K562 (cell line): ENCODE measurements around the gene TM9SF4. TPM values are rescaled to one million over a fixed set of nuclear protein-coding genes. Genes with fewer than 3 reads are reported as not detected.
A peak's percentile ranks its signal among the peaks of the same experiment; 100 is the strongest.

Experiments
- CHD7 ChIP-seq: fragments of 200-600 bp; sonication (generic); IDR thresholded peaks from one replicate; pipeline ENCODE4 v1.6.1; 2012; ENCODE audit warnings: mild to moderate bottlenecking, low read depth, low read length, inconsistent platforms
- FOXJ3 ChIP-seq: sonication (generic); formaldehyde crosslinking; IDR thresholded peaks from 2 replicates; pipeline ENCODE4 v1.4.0; 2020; ENCODE audit warnings: mild to moderate bottlenecking, missing genetic modification reagents
- FOXP1 ChIP-seq: sonication (generic); formaldehyde crosslinking; IDR thresholded peaks from 2 replicates; pipeline ENCODE4 v1.8.0; 2022; ENCODE audit warnings: mild to moderate bottlenecking, missing genetic modification reagents
- IRF2 ChIP-seq: sonication (generic); formaldehyde crosslinking; IDR thresholded peaks from 2 replicates; pipeline ENCODE4 v1.8.1; 2022; ENCODE audit warnings: mild to moderate bottlenecking, missing genetic modification reagents
- JUN ChIP-seq, 2 experiments: sonication (generic) in 1 of 2; formaldehyde crosslinking in 1 of 2; IDR thresholded peaks; 2 replicates each; pipeline versions ENCODE4 v1.6.1 to v1.8.0; 2012 to 2022; ENCODE audit warnings: borderline replicate concordance in 2 of 2, mild to moderate bottlenecking in 2 of 2, improper control_type of control experiment in 1 of 2, low read depth in 1 of 2, low read length in 1 of 2, missing genetic modification reagents in 1 of 2
- MYNN ChIP-seq, 2 experiments: sonication (generic); formaldehyde crosslinking in 1 of 2; IDR thresholded peaks; 2 replicates each; pipeline versions ENCODE4 v1.5.0 to v1.6.1; 2016 to 2020; ENCODE audit warnings: antibody characterized with exemption in 1 of 2, missing genetic modification reagents in 1 of 2
- NR4A1 ChIP-seq, 2 experiments: fragments of 250-450 bp in 1 of 2; fragments of 450-650 bp in 1 of 2; sonication (Bioruptor Pico) in 1 of 2; IDR thresholded peaks; 2 replicates each; pipeline versions ENCODE4 v1.4.0 to v1.6.1; 2016 to 2020; ENCODE audit warnings: mild to moderate bottlenecking in 2 of 2, missing compliant biosample characterization in 1 of 2, missing genetic modification characterization in 1 of 2, moderate library complexity in 1 of 2
- PRMT5 ChIP-seq: sonication (generic); formaldehyde crosslinking; IDR thresholded peaks from 2 replicates; pipeline ENCODE4 v1.5.0; 2020; ENCODE audit warnings: missing genetic modification reagents
- STAT6 ChIP-seq: sonication (generic); formaldehyde crosslinking; IDR thresholded peaks from 2 replicates; pipeline ENCODE4 v1.8.1; 2023; ENCODE audit warnings: mild to moderate bottlenecking, missing genetic modification reagents
- ZNF311 ChIP-seq: fragments of 250-450 bp; sonication (Bioruptor Pico); IDR thresholded peaks from 2 replicates; pipeline ENCODE4 v1.4.0; 2020; ENCODE audit warnings: mild to moderate bottlenecking, moderate library complexity
- polyA plus RNA-seq, 8 experiments: library from polyadenylated mRNA; depleted of rRNA in 4 of 8; stranded (reverse) in 5 of 8; unstranded in 3 of 8; fragments of >200 nt; fragmentation: Nextera tagmentation in 2 of 8; fragmentation: Illumina TruSeq in 1 of 8; extraction: Ambion mirVana in 2 of 8; extraction: Trizol in 1 of 8; gene quantifications; 2 replicates each; pipeline versions ENCODE4 v1.2.1 to v1.2.3, GENCODE V29; 2011 to 2014; ENCODE audit warnings: inconsistent platforms in 1 of 8, missing spikeins in 1 of 8
- total RNA-seq, 7 experiments: library from RNA; depleted of rRNA in 6 of 7; stranded (reverse); fragments of >200 nt in 6 of 7; fragmentation: Illumina TruSeq in 2 of 7; extraction: Trizol in 2 of 7; gene quantifications; 2 replicates each; pipeline versions ENCODE4 v1.2.1 to v1.2.3, GENCODE V29; 2011 to 2021; ENCODE audit warnings: low replicate concordance in 1 of 7
- TF ChIP-seq, protein P1 (sequence below): fragments of 250-450 bp; sonication (Bioruptor Pico); IDR thresholded peaks from 2 replicates; pipeline ENCODE4 v1.5.0; 2021

Gene TM9SF4
- total and polyA plus RNA-seq, 9 of the 15 experiments (the other 6 are each of a cell fraction or from before 2014, with no cell fraction given) = 14.5 to 46.3 (median 26.9) TPM

- TF ChIP-seq CHD7 (no peak), PRMT5 (CRISPR knock-in tag) (no peak), ZNF311 (CRISPR knock-in tag) (no peak), JUN (IDR thresholded peaks at IDR 0.05; ENCODE audit: borderline replicate concordance, low read depth, low read length) (no peak), JUN (CRISPR knock-in tag; IDR thresholded peaks at IDR 0.05; ENCODE audit: borderline replicate concordance) (no peak), NR4A1 (CRISPR knock-in tag; IDR thresholded peaks at IDR 0.05) (no peak), NR4A1 (tag; IDR thresholded peaks at IDR 0.05) (no peak), FOXP1 (no peak), FOXJ3 (CRISPR knock-in tag) (no peak), STAT6 (CRISPR knock-in tag) (0 out of 2 replicates have a peak, but pooled peaks have one; percentile 29), MYNN (IDR thresholded peaks at IDR 0.05) (no peak), MYNN (CRISPR knock-in tag; IDR thresholded peaks at IDR 0.05) (no peak), IRF2 (no peak)
- TF ChIP-seq, protein P1, sequence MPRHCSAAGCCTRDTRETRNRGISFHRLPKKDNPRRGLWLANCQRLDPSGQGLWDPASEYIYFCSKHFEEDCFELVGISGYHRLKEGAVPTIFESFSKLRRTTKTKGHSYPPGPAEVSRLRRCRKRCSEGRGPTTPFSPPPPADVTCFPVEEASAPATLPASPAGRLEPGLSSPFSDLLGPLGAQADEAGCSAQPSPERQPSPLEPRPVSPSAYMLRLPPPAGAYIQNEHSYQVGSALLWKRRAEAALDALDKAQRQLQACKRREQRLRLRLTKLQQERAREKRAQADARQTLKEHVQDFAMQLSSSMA (CRISPR knock-in tag) = no peak
Observed at GRCh38 chr20:32207626-32208498, 98.3 kb downstream of the TM9SF4 start, which contains the start of the genes PLAGL2 and POFUT1 (continued).
